ENCODE data around the gene LIN7A.
"Not testable (repeated sequence)": the region's sequence is repeated elsewhere in the genome, so short reads cannot be mapped to it uniquely, and the experiment has no call there.

The LIN7A gene

GRCh38 chr12:80823393-80823792 is 114.3 kb downstream of the LIN7A start:
- intact Hi-C loops (cut with DNase I), result no loop called here
- no peak for DNase-seq

- DNase-seq, result no peak
- intact Hi-C loops (cut with DNase I), result no loop called here
Measured at GRCh38 chr12:80821513-80822000, 116.2 kb downstream of the LIN7A start.

GRCh38 chr12:80818878-80819277 is 118.9 kb downstream of the LIN7A start:
- no peak for DNase-seq
- intact Hi-C loops (cut with DNase I), result no loop called here

- DNase-seq, result no peak
- intact Hi-C loops (cut with DNase I), result no loop called here
Measured at GRCh38 chr12:80815351-80815750, 122.4 kb downstream of the LIN7A start.

- intact Hi-C loops (cut with DNase I), result no loop called here
- DNase-seq, result no peak
Measured at GRCh38 chr12:80814453-80814852, 123.3 kb downstream of the LIN7A start.

GRCh38 chr12:80813820-80814219 is 123.9 kb downstream of the LIN7A start:
- no peak for DNase-seq
- intact Hi-C loops (cut with DNase I), result no loop called here

- intact Hi-C loops (cut with DNase I), result no loop called here
- DNase-seq, result no peak
Measured at GRCh38 chr12:80811957-80812708, 125.6 kb downstream of the LIN7A start.

GRCh38 chr12:80810874-80811273 is 126.9 kb downstream of the LIN7A start:
- intact Hi-C loops (cut with DNase I), result no loop called here

GRCh38 chr12:80807640-80808288 is 130.0 kb downstream of the LIN7A start:
- intact Hi-C loops (cut with DNase I), result no loop called here

More at GRCh38 chr12:80810874-80811273, 126.9 kb downstream of the LIN7A start:
- DNase-seq, result no peak

GRCh38 chr12:80805106-80805505 is 132.6 kb downstream of the LIN7A start:
- intact Hi-C loops (cut with DNase I), result no loop called here
- no peak for DNase-seq

More at GRCh38 chr12:80807640-80808288, 130.0 kb downstream of the LIN7A start:
- no peak for DNase-seq

GRCh38 chr12:80802652-80803400 is 134.9 kb downstream of the LIN7A start:
- DNase-seq, result no peak
- intact Hi-C loops (cut with DNase I), result no loop called here

- intact Hi-C loops (cut with DNase I), result no loop called here
- DNase-seq, result no peak
Measured at GRCh38 chr12:80798281-80798680, 139.5 kb downstream of the LIN7A start.

- DNase-seq, result no peak
Measured at GRCh38 chr12:80794551-80794950, 143.2 kb downstream of the LIN7A start.

GRCh38 chr12:80792861-80793260 is 144.9 kb downstream of the LIN7A start:
- intact Hi-C loops (cut with DNase I), result no loop called here
- no peak for DNase-seq

More at GRCh38 chr12:80794551-80794950, 143.2 kb downstream of the LIN7A start:
- intact Hi-C loops (cut with DNase I), result no loop called here

- intact Hi-C loops (cut with DNase I), result no loop called here
- no peak for DNase-seq
Measured at GRCh38 chr12:80791863-80792262, 145.9 kb downstream of the LIN7A start.

- DNase-seq; intact Hi-C loops (cut with DNase I): not testable (repeated sequence)
Measured at GRCh38 chr12:80788407-80788806, 149.3 kb downstream of the LIN7A start.

- intact Hi-C loops (cut with DNase I); DNase-seq: not testable (repeated sequence)
Measured at GRCh38 chr12:80782963-80783470, 154.7 kb downstream of the LIN7A start.

- no peak for DNase-seq
- intact Hi-C loops (cut with DNase I), result no loop called here
Measured at GRCh38 chr12:80781313-80781712, 156.4 kb downstream of the LIN7A start.

- intact Hi-C loops (cut with DNase I), result no loop called here
- DNase-seq, result no peak
Measured at GRCh38 chr12:80780746-80781145, 157.0 kb downstream of the LIN7A start.
